Measurements from ENCODE around the gene NR3C2.

Gene NR3C2

GRCh38 chr4:148312956-148313490, 129.2 kb downstream of the NR3C2 start:
- no peak for DNase-seq (ENCODE audit: low read depth in 2 of 2)

- DNase-seq (ENCODE audit: low read depth in 2 of 2): no peak
Measured at GRCh38 chr4:148311526-148311925, 130.7 kb downstream of the NR3C2 start.

- DNase-seq (ENCODE audit: low read depth in 2 of 2): no peak
Measured at GRCh38 chr4:148310756-148311155, 131.5 kb downstream of the NR3C2 start.

- DNase-seq (ENCODE audit: low read depth in 2 of 2): no peak
Measured at GRCh38 chr4:148305751-148306150, 136.5 kb downstream of the NR3C2 start.

- no peak for DNase-seq (ENCODE audit: low read depth in 2 of 2)
Measured at GRCh38 chr4:148302416-148302815, 139.8 kb downstream of the NR3C2 start.

GRCh38 chr4:148300877-148301276, 141.3 kb downstream of the NR3C2 start:
- DNase-seq (ENCODE audit: low read depth in 2 of 2): no peak

GRCh38 chr4:148299337-148299736, 142.9 kb downstream of the NR3C2 start:
- no peak for DNase-seq (ENCODE audit: low read depth in 2 of 2)

- no peak for DNase-seq (ENCODE audit: low read depth in 2 of 2)
Measured at GRCh38 chr4:148296498-148296897, 145.7 kb downstream of the NR3C2 start.

GRCh38 chr4:148295642-148296041, 146.6 kb downstream of the NR3C2 start:
- DNase-seq (ENCODE audit: low read depth in 2 of 2): no peak

- DNase-seq (ENCODE audit: low read depth in 2 of 2): no peak
Measured at GRCh38 chr4:148293571-148293970, 148.6 kb downstream of the NR3C2 start.

GRCh38 chr4:148292686-148293085, 149.5 kb downstream of the NR3C2 start:
- no peak for DNase-seq (ENCODE audit: low read depth in 2 of 2)

- no peak for DNase-seq (ENCODE audit: low read depth in 2 of 2)
Measured at GRCh38 chr4:148289740-148290139, 152.5 kb downstream of the NR3C2 start.

GRCh38 chr4:148288448-148288847, 153.8 kb downstream of the NR3C2 start:
- DNase-seq (ENCODE audit: low read depth in 2 of 2): no peak

- DNase-seq (ENCODE audit: low read depth in 2 of 2): no peak
Measured at GRCh38 chr4:148287111-148287510, 155.1 kb downstream of the NR3C2 start.

GRCh38 chr4:148286012-148286411, 156.2 kb downstream of the NR3C2 start:
- DNase-seq (ENCODE audit: low read depth in 2 of 2): no peak

GRCh38 chr4:148283665-148284064, 158.5 kb downstream of the NR3C2 start:
- no peak for DNase-seq (ENCODE audit: low read depth in 2 of 2)

GRCh38 chr4:148278310-148278709, 163.9 kb downstream of the NR3C2 start:
- no peak for DNase-seq (ENCODE audit: low read depth in 2 of 2)

- DNase-seq (ENCODE audit: low read depth in 2 of 2): no peak
Measured at GRCh38 chr4:148275266-148275665, 166.9 kb downstream of the NR3C2 start.

GRCh38 chr4:148273501-148273986, 168.7 kb downstream of the NR3C2 start:
- DNase-seq (ENCODE audit: low read depth in 2 of 2): no peak

GRCh38 chr4:148271166-148271565, 171.0 kb downstream of the NR3C2 start:
- DNase-seq (ENCODE audit: low read depth in 2 of 2): no peak

GRCh38 chr4:148270630-148271029, 171.6 kb downstream of the NR3C2 start:
- DNase-seq (ENCODE audit: low read depth in 2 of 2): no peak

GRCh38 chr4:148268835-148269234, 173.4 kb downstream of the NR3C2 start:
- no peak for DNase-seq (ENCODE audit: low read depth in 2 of 2)

GRCh38 chr4:148266921-148267320, 175.3 kb downstream of the NR3C2 start:
- no peak for DNase-seq (ENCODE audit: low read depth in 2 of 2)

GRCh38 chr4:148266240-148266639, 176.0 kb downstream of the NR3C2 start:
- no peak for DNase-seq (ENCODE audit: low read depth in 2 of 2)

Measured in stimulated activated CD4-positive, alpha-beta T cell treated with anti-CD3 and anti-CD28 coated beads, Interleukin-1b, Interleukin-23, amount 100 ng/mL, for 4 hours (primary cell).